PC-9 (cell line): ENCODE results near the gene MACROD2. TPM values are rescaled to one million over a fixed set of nuclear protein-coding genes. Genes with fewer than 3 reads are reported as not detected.
A peak's percentile ranks its signal among the peaks of the same experiment; 100 is the strongest.

Source experiments
- BruUV-seq: library from RNA; stranded (reverse); fragments of 400-500 nt; replicated peaks from 2 replicates; lab custom pipeline; 2021; lab: Mats Ljungman, UMichigan
- CTCF ChIA-PET: fragments of 300-600 bp; sonication (Branson Sonifier 250); formaldehyde crosslinking; loops from one replicate; lab custom pipeline; 2022; ENCODE audit warnings: antibody characterized with exemption; lab: Charles Lee
- POLR2A ChIA-PET: fragments of 300-600 bp; sonication (Branson Sonifier 250); formaldehyde crosslinking; loops from one replicate; lab custom pipeline; 2022; ENCODE audit warnings: antibody characterized with exemption; ENCODE audit not compliant: unreplicated experiment; lab: Charles Lee
- DNase-seq, 2 experiments: peaks; one replicate each; pipeline versions ENCODE4 v3.0.0 to v3.0.0-alpha.2; 2015 to 2022; ENCODE audit warnings: mixed read lengths in 1 of 2
- H2AFZ ChIP-seq: fragments of 200-600 bp; sonication (generic); 2 replicates; pipeline ENCODE4 v1.8.1; 2017; ENCODE audit warnings: antibody characterized with exemption
- H3F3A ChIP-seq: fragments of 200-600 bp; sonication (generic); 2 replicates; pipeline ENCODE4 v1.8.1; 2017; ENCODE audit warnings: antibody characterized with exemption, mild to moderate bottlenecking, low read depth; ENCODE audit not compliant: insufficient read depth
- H3K27ac ChIP-seq: fragments of 200-600 bp; sonication (generic); 2 replicates; pipeline ENCODE4 v1.6.1; 2016; ENCODE audit warnings: mixed run types
- H3K27me3 ChIP-seq: fragments of 200-600 bp; sonication (generic); 2 replicates; pipeline ENCODE4 v1.6.1; 2016; ENCODE audit warnings: low read depth, mixed run types; ENCODE audit not compliant: insufficient read depth
- H3K36me3 ChIP-seq: fragments of 200-600 bp; sonication (generic); 2 replicates; pipeline ENCODE4 v1.6.1; 2016; ENCODE audit warnings: low read depth, mixed run types
- H3K4me1 ChIP-seq: fragments of 200-600 bp; sonication (generic); replicated peaks from 2 replicates; pipeline ENCODE4 v1.6.1; 2016; ENCODE audit warnings: mixed run types; ENCODE audit not compliant: insufficient read depth
- H3K4me2 ChIP-seq: fragments of 200-600 bp; sonication (generic); 2 replicates; pipeline ENCODE4 v1.6.1; 2017; ENCODE audit warnings: mixed run types
- H3K4me3 ChIP-seq: fragments of 200-600 bp; sonication (generic); 2 replicates; pipeline ENCODE4 v1.6.1; 2016; ENCODE audit warnings: mixed run types
- H3K79me2 ChIP-seq: fragments of 200-600 bp; sonication (generic); 2 replicates; pipeline ENCODE4 v1.6.1; 2017; ENCODE audit warnings: low read depth, mixed run types
- H3K9me2 ChIP-seq: fragments of 200-600 bp; sonication (generic); 2 replicates; pipeline ENCODE4 v1.8.1; 2017; ENCODE audit warnings: mild to moderate bottlenecking; ENCODE audit not compliant: insufficient read depth
- H3K9me3 ChIP-seq: fragments of 200-600 bp; sonication (generic); 2 replicates; pipeline ENCODE4 v1.8.1; 2016; ENCODE audit warnings: low read depth; ENCODE audit not compliant: insufficient read depth
- H4K20me1 ChIP-seq: fragments of 200-600 bp; sonication (generic); 2 replicates; pipeline ENCODE4 v1.8.1; 2017; ENCODE audit not compliant: insufficient read depth
- EZH2 ChIP-seq: fragments of 200-600 bp; sonication (generic); IDR thresholded peaks from 2 replicates; pipeline ENCODE4 v1.8.0; 2017; ENCODE audit warnings: antibody characterized with exemption, low read depth
- intact Hi-C: fragments of 100-400 bp; cut with micrococcal nuclease; formaldehyde crosslinking; loops from one replicate; pipeline ENCODE4 v1.10.0; 2022; ENCODE audit not compliant: unreplicated experiment
- total RNA-seq: library from RNA; stranded (reverse); gene quantifications from 2 replicates; pipeline ENCODE4 v1.2.3, GENCODE V29; 2021
- TF ChIP-seq, protein P1 (sequence below): fragments of 200-600 bp; sonication (generic); conservative IDR thresholded peaks from 2 replicates; pipeline ENCODE4 v1.6.1; 2017; ENCODE audit warnings: mixed run types, antibody characterized with exemption, mild to moderate bottlenecking, moderate library complexity

Gene MACROD2
- total RNA-seq, 1 experiment from 2014 or later: 11.4 TPM

DNA sequence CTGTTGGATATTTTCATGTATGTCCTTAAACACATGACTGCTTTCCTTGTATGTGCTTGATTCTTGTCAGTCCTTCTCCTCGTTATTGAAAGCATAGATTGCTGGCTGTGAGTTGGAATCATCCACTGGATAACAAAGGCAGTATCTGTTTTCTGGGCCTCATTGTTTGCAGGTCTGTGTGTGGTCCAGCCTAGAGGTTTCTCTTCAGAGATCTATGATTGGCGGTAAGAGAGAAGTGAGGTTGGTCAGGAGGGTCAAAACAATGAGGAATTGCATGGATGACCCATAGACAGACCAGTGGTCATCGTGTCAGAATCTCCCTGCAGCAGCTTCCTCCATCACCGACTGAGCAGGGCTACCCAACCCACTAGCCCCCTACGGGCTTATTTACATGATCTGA lies 1663.0 kb downstream of the MACROD2 start:
- ChIA-PET CTCF (no interaction called here), POLR2A (no interaction called here)
- no peaks in the 10 kb centered on the region for H4K20me1 ChIP-seq
- H3K79me2 ChIP-seq: no peaks in the 10 kb centered on the region
- no peak overlapping the region for H3K4me3 ChIP-seq
- BruUV-seq: no TSS peak
- no peak overlapping the region for H3K4me2 ChIP-seq
- no peaks in the 10 kb centered on the region for H3K9me2 ChIP-seq
- no peaks in the 10 kb centered on the region for H3K27me3 ChIP-seq
- TF ChIP-seq, protein P1, sequence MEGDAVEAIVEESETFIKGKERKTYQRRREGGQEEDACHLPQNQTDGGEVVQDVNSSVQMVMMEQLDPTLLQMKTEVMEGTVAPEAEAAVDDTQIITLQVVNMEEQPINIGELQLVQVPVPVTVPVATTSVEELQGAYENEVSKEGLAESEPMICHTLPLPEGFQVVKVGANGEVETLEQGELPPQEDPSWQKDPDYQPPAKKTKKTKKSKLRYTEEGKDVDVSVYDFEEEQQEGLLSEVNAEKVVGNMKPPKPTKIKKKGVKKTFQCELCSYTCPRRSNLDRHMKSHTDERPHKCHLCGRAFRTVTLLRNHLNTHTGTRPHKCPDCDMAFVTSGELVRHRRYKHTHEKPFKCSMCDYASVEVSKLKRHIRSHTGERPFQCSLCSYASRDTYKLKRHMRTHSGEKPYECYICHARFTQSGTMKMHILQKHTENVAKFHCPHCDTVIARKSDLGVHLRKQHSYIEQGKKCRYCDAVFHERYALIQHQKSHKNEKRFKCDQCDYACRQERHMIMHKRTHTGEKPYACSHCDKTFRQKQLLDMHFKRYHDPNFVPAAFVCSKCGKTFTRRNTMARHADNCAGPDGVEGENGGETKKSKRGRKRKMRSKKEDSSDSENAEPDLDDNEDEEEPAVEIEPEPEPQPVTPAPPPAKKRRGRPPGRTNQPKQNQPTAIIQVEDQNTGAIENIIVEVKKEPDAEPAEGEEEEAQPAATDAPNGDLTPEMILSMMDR: no peak
- no peak for TF ChIP-seq EZH2
- H3K9me3 ChIP-seq: no peaks in the 10 kb centered on the region
- DNase-seq: no peak
- intact Hi-C loops: no loop called here
- 0 out of 2 replicates have a peak, but pooled peaks cover 5% of the 10 kb centered on the region for H3K4me1 ChIP-seq
- H3K36me3 ChIP-seq: no peaks in the 10 kb centered on the region
- H2AFZ ChIP-seq: no peak overlapping the region
- no peak overlapping the region for H3K27ac ChIP-seq
- H3F3A ChIP-seq: peaks cover 3% of the 10 kb centered on the region; the same call in 1 of the 2 replicates

DNA sequence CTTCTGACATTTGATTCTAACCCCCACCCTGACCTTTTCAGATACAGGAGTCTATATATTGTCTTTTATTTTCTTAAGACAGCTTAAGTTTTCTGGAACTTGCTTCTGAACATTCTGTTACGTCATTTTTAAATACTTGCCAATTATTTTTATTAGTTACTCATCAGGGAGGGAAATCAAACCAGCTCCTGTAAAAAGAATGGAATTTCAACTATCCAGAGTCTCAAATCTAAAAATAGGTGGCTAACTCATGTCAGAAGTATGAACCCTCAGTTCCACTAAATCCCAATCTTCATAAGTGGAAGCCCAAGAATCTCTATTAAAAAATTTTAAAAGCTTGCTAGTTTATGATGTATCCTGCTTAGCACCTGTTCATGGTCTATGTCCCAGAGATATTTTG lies 1677.9 kb downstream of the MACROD2 start:
- Histone ChIP-seq H3K36me3 (no peaks in the 10 kb centered on the region), H3K9me3 (no peaks in the 10 kb centered on the region), H3K4me3 (no peak overlapping the region), H2AFZ (no peak overlapping the region), H3F3A (peaks cover 4% of the 10 kb centered on the region; the same call in 1 of the 2 replicates), H3K4me1 (peaks cover 10% of the 10 kb centered on the region), H3K79me2 (no peaks in the 10 kb centered on the region), H3K4me2 (no peak overlapping the region), H3K9me2 (no peaks in the 10 kb centered on the region), H3K27ac (no peak overlapping the region), H4K20me1 (no peaks in the 10 kb centered on the region), H3K27me3 (no peaks in the 10 kb centered on the region)
- no TSS peak for BruUV-seq
- no peak for TF ChIP-seq EZH2
- TF ChIP-seq, protein P1: no peak
- intact Hi-C loops: no loop called here
- CTCF ChIA-PET: no interaction called here
- POLR2A ChIA-PET: no interaction called here
- DNase-seq: peak in 1 of 2 experiments; percentile 75

DNA sequence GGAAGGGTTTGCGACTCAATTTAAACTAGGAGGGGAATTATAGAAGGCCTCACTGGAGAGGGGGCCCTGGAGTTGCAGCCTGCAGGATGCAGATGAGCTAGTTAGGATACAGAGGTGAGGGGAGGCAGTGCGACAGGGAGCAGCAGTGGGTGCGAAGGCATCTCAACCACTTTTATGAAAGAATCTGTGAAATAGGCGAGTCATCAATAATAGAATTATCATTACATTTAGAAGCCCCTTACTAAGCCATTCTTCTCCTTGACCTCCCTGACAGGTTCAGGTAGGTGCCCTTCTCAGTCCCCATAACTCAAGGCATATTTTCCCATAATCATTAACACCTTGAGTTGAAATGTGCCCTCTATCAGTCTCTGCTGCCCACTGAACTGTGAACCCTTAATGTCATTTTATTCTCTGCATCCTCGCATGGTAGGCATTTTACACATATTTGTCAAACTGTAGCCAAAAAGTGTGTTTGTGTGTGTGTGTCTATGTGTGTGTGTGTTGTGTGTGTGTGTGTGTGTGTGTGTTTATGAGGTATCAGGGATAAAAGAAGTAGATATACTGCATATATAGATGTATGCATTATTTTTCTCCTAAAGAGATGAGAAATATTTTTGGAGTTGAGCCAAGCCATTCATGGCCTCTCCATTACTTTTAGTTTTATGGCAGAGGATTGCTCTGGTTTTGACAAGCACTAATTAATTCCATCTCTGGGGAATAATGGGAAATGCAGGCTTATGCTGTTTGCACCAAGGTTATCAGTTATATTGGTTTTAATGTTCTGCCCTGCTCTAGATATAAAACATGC lies 1679.1 kb downstream of the MACROD2 start:
- CTCF ChIA-PET: interaction anchor here (0.6 kb wide), 2 partner anchors 133 to 232 kb away, joined by 3 to 4 read pairs; no protein-coding TSS in a partner anchor
- no peak for TF ChIP-seq EZH2
- TF ChIP-seq, protein P1: no peak
- BruUV-seq: no TSS peak
- Histone ChIP-seq H3K79me2 (no peaks in the 10 kb centered on the region), H3K4me3 (no peak overlapping the region), H3K4me1 (peaks cover 10% of the 10 kb centered on the region), H3F3A (peaks cover 4% of the 10 kb centered on the region; the same call in 1 of the 2 replicates), H3K4me2 (no peak overlapping the region), H3K36me3 (no peaks in the 10 kb centered on the region), H3K27ac (no peak overlapping the region), H3K9me2 (no peaks in the 10 kb centered on the region), H3K9me3 (no peaks in the 10 kb centered on the region), H4K20me1 (no peaks in the 10 kb centered on the region), H2AFZ (no peak overlapping the region), H3K27me3 (no peaks in the 10 kb centered on the region)
- DNase-seq: no peak
- POLR2A ChIA-PET: no interaction called here
- intact Hi-C loops: no loop called here
